DND-41 (cell line): ENCODE measurements around the gene CBX1.
A peak's percentile ranks its signal among the peaks of the same experiment; 100 is the strongest.

Experiments
- ATAC-seq: fragments of 200-7000 bp; cut with Tn5 transposase; 3 replicates; pipeline ENCODE4 v1.9.1; 2021; ENCODE audit warnings: low read depth; ENCODE audit not compliant: insufficient read depth
- DNase-seq: peaks from one replicate; pipeline ENCODE4 v3.0.0-alpha.2; 2020
- H2AFZ ChIP-seq: 2 replicates; pipeline ENCODE4 v1.6.0; 2012; ENCODE audit warnings: low read depth, low read length
- H3K27ac ChIP-seq: 2 replicates; pipeline ENCODE4 v1.5.1; 2012; ENCODE audit warnings: low read length, inconsistent platforms
- H3K27me3 ChIP-seq: fragments of 200-600 bp; sonication (generic); 2 replicates; pipeline ENCODE4 v1.6.0; 2012; ENCODE audit warnings: low read length, mild to moderate bottlenecking, inconsistent platforms; ENCODE audit not compliant: insufficient read depth, poor library complexity
- H3K36me3 ChIP-seq: 2 replicates; pipeline ENCODE4 v1.5.1; 2012; ENCODE audit warnings: low read length, inconsistent platforms; ENCODE audit not compliant: insufficient read depth
- H3K4me1 ChIP-seq: 2 replicates; pipeline ENCODE4 v1.5.1; 2012; ENCODE audit warnings: mild to moderate bottlenecking, low read length; ENCODE audit not compliant: insufficient read depth
- H3K4me2 ChIP-seq: 2 replicates; pipeline ENCODE4 v1.6.0; 2012; ENCODE audit warnings: mild to moderate bottlenecking, moderate library complexity, low read length, inconsistent platforms; ENCODE audit not compliant: insufficient read depth
- H3K4me3 ChIP-seq, 2 experiments: fragments of 200-600 bp in 1 of 2; shearing (Covaris generic) in 1 of 2; 2 replicates each; pipeline ENCODE4 v1.5.1; 2012 to 2016; ENCODE audit warnings: inconsistent platforms in 2 of 2, low read length in 2 of 2, mild to moderate bottlenecking in 2 of 2, low read depth in 1 of 2, moderate library complexity in 1 of 2
- H3K79me2 ChIP-seq: 2 replicates; pipeline ENCODE4 v1.6.0; 2012; ENCODE audit warnings: low read length, inconsistent platforms; ENCODE audit not compliant: insufficient read depth
- H3K9ac ChIP-seq: 2 replicates; pipeline ENCODE4 v1.6.0; 2012; ENCODE audit warnings: low read depth, mild to moderate bottlenecking, inconsistent platforms, low read length, moderate library complexity
- H3K9me3 ChIP-seq: 2 replicates; pipeline ENCODE4 v1.5.1; 2012; ENCODE audit warnings: low read length, moderate library complexity, mild to moderate bottlenecking, inconsistent platforms; ENCODE audit not compliant: insufficient read depth, severe bottlenecking
- H4K20me1 ChIP-seq: 2 replicates; pipeline ENCODE4 v1.6.0; 2012; ENCODE audit warnings: low read length; ENCODE audit not compliant: insufficient read depth
- EZH2 ChIP-seq: IDR thresholded peaks from 3 replicates; pipeline ENCODE4 v1.6.1; 2012; ENCODE audit warnings: borderline replicate concordance, low read depth, mild to moderate bottlenecking, moderate library complexity, low read length, inconsistent platforms; ENCODE audit not compliant: severe bottlenecking
- TF ChIP-seq, protein P1 (sequence below): IDR thresholded peaks from 2 replicates; pipeline ENCODE4 v1.5.1; 2012; ENCODE audit warnings: borderline replicate concordance, low read length, moderate library complexity, mild to moderate bottlenecking; ENCODE audit not compliant: poor library complexity, severe bottlenecking; ENCODE audit errors: extremely low read depth

The CBX1 gene

GRCh38 chr17:48134912-48135480, 33.7 kb upstream of the CBX1 start:
- no peak for TF ChIP-seq EZH2
- TF ChIP-seq, protein P1, sequence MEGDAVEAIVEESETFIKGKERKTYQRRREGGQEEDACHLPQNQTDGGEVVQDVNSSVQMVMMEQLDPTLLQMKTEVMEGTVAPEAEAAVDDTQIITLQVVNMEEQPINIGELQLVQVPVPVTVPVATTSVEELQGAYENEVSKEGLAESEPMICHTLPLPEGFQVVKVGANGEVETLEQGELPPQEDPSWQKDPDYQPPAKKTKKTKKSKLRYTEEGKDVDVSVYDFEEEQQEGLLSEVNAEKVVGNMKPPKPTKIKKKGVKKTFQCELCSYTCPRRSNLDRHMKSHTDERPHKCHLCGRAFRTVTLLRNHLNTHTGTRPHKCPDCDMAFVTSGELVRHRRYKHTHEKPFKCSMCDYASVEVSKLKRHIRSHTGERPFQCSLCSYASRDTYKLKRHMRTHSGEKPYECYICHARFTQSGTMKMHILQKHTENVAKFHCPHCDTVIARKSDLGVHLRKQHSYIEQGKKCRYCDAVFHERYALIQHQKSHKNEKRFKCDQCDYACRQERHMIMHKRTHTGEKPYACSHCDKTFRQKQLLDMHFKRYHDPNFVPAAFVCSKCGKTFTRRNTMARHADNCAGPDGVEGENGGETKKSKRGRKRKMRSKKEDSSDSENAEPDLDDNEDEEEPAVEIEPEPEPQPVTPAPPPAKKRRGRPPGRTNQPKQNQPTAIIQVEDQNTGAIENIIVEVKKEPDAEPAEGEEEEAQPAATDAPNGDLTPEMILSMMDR = peak; percentile 46
- H3K4me3 ChIP-seq = no peak overlapping the region
- no peak overlapping the region for H3K4me2 ChIP-seq
- no peaks in the 10 kb centered on the region for H3K36me3 ChIP-seq
- H3K27ac ChIP-seq = no peak overlapping the region
- H3K79me2 ChIP-seq = no peaks in the 10 kb centered on the region
- H3K9ac ChIP-seq = no peak overlapping the region
- DNase-seq = no peak
- no peaks in the 10 kb centered on the region for H4K20me1 ChIP-seq
- no peaks in the 10 kb centered on the region for H3K4me1 ChIP-seq
- peaks cover 16% of the 10 kb centered on the region for H3K27me3 ChIP-seq
- ATAC-seq = no peak
- no peak overlapping the region for H2AFZ ChIP-seq
- H3K9me3 ChIP-seq = no peaks in the 10 kb centered on the region

DNA sequence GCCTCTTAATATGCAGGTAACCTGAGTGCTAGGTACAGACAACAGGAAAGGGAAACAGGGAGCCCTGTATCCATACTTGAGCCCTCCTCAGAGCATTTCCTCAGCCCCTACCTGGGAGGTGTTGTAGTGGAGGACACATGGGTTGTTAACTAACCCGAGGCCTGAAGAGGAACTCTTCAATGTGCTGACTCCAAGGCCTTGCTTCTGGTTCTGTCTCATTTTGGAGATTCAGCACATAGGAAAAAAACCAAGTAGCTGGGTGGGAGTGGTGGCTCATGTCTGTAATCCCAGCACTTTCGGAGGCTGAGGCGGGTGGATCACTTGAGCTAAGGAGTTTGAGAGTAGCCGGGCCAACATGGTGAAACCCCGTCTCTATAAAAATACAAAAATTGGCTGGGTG, 31.1 kb upstream of the CBX1 start:
- ATAC-seq = no peak
- no peak overlapping the region for H3K4me3 ChIP-seq
- H3K27ac ChIP-seq = no peak overlapping the region
- H3K9ac ChIP-seq = no peak overlapping the region
- no peak for DNase-seq
- no peaks in the 10 kb centered on the region for H3K79me2 ChIP-seq
- TF ChIP-seq EZH2 = no peak
- TF ChIP-seq, protein P1 = no peak
- peaks cover 6% of the 10 kb centered on the region for H3K27me3 ChIP-seq
- no peaks in the 10 kb centered on the region for H3K9me3 ChIP-seq
- H3K36me3 ChIP-seq = no peaks in the 10 kb centered on the region
- H2AFZ ChIP-seq = no peak overlapping the region
- H4K20me1 ChIP-seq = 0 out of 2 replicates have a peak, but pooled peaks cover under 1% of the 10 kb centered on the region
- no peaks in the 10 kb centered on the region for H3K4me1 ChIP-seq
- H3K4me2 ChIP-seq = no peak overlapping the region

DNA sequence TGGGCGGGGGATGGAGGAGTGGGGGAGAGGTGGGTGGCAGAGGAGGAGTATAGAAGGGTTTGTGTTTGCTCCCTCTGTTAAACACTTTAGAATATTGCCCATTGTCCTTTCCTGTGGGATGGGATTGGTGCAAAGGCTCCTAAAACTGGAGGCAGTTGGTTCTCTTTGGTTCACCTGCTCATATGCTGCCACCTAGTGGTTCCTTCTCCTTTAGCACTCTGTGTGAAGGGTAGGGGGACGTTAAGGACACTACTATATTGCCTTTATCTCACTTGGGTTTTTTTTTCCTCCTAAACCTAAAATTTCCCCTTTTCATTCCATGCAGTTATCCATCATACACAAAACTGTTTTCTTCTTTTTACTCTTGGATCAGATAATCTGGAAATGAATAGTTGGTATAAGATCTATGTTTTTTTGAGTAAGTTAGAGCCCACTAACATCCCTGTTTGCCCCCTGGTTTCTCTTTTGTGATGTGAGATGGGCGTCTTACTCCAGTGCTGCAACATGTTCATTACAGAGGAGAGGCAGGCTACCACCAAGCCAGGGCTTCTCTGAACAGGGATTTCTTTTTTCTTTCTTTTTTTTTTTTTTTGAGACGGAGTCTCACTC, 30.0 kb upstream of the CBX1 start:
- H3K4me3 ChIP-seq = no peak overlapping the region
- H3K9me3 ChIP-seq = no peaks in the 10 kb centered on the region
- 0 out of 2 replicates have a peak, but pooled peaks cover 4% of the 10 kb centered on the region for H4K20me1 ChIP-seq
- peaks cover 4% of the 10 kb centered on the region for H3K27me3 ChIP-seq
- no peak overlapping the region for H3K27ac ChIP-seq
- H3K36me3 ChIP-seq = no peaks in the 10 kb centered on the region
- no peaks in the 10 kb centered on the region for H3K79me2 ChIP-seq
- ATAC-seq = peak; percentile 94
- peak; percentile 68 for DNase-seq
- H3K9ac ChIP-seq = no peak overlapping the region
- TF ChIP-seq, protein P1 = peak; percentile 92
- no peak for TF ChIP-seq EZH2
- no peaks in the 10 kb centered on the region for H3K4me1 ChIP-seq
- H3K4me2 ChIP-seq = no peak overlapping the region
- no peak overlapping the region for H2AFZ ChIP-seq
